Fibroblast of lung (primary cell): Measurements from ENCODE around the gene IGFBP2. TPM values are rescaled to one million over a fixed set of nuclear protein-coding genes. Genes with fewer than 3 reads are reported as not detected.

Experiments used
- DNase-seq, 2 donors: peaks; one replicate each; pipeline versions ENCODE4 v3.0.0 to v3.0.0-alpha.2; 2010; ENCODE audit warnings: low read depth in 2 of 2
- H2AFZ ChIP-seq: 2 replicates; pipeline ENCODE4 v1.5.1; 2012; ENCODE audit warnings: low read length, control low read depth, inconsistent platforms
- H3K27ac ChIP-seq: 2 replicates; pipeline ENCODE4 v1.5.1; 2011; ENCODE audit warnings: low read length, control low read depth; ENCODE audit not compliant: insufficient read depth
- H3K27me3 ChIP-seq: 2 replicates; pipeline ENCODE4 v1.5.1; 2011; ENCODE audit warnings: mild to moderate bottlenecking, low read length; ENCODE audit not compliant: control insufficient read depth, insufficient read depth
- H3K36me3 ChIP-seq: 2 replicates; pipeline ENCODE4 v1.5.1; 2011; ENCODE audit warnings: low read length; ENCODE audit not compliant: control insufficient read depth, insufficient read depth
- H3K4me1 ChIP-seq: 2 replicates; pipeline ENCODE4 v1.5.1; 2011; ENCODE audit warnings: low read length; ENCODE audit not compliant: control insufficient read depth, insufficient read depth; ENCODE audit errors: extremely low read depth
- H3K4me2 ChIP-seq: 2 replicates; pipeline ENCODE4 v1.5.1; 2011; ENCODE audit warnings: low read length, control low read depth; ENCODE audit not compliant: insufficient read depth; ENCODE audit errors: extremely low read depth
- H3K4me3 ChIP-seq, 4 experiments: fragments of 200-600 bp in 1 of 4; sonication (generic) in 1 of 4; replicated peaks in 1 of 4; 2 replicates each; pipeline ENCODE4 v1.5.1; 2011 to 2016; ENCODE audit warnings: low read length in 4 of 4, low read depth in 3 of 4, mild to moderate bottlenecking in 3 of 4, control low read depth in 2 of 4, inconsistent platforms in 1 of 4, mixed read lengths in 1 of 4; ENCODE audit not compliant: insufficient read depth in 1 of 4; ENCODE audit errors: control extremely low read depth in 1 of 4
- H3K79me2 ChIP-seq: 2 replicates; pipeline ENCODE4 v1.5.1; 2012; ENCODE audit warnings: mild to moderate bottlenecking, low read length, inconsistent platforms; ENCODE audit not compliant: control insufficient read depth, insufficient read depth
- H3K9ac ChIP-seq: 2 replicates; pipeline ENCODE4 v1.5.1; 2011; ENCODE audit warnings: mild to moderate bottlenecking, low read length, control low read depth; ENCODE audit not compliant: insufficient read depth
- H3K9me3 ChIP-seq: 2 replicates; pipeline ENCODE4 v1.5.1; 2012; ENCODE audit warnings: low read depth, low read length; ENCODE audit not compliant: control insufficient read depth, insufficient read depth
- H4K20me1 ChIP-seq: 2 replicates; pipeline ENCODE4 v1.5.1; 2011; ENCODE audit warnings: low read length; ENCODE audit not compliant: control insufficient read depth, insufficient read depth; ENCODE audit errors: extremely low read depth
- EZH2 ChIP-seq: IDR thresholded peaks from 2 replicates; pipeline ENCODE4 v1.5.1; 2012; ENCODE audit warnings: low read length, control low read depth, mild to moderate bottlenecking; ENCODE audit errors: missing control alignments
- polyA plus RNA-seq, 2 donors: library from polyadenylated mRNA; depleted of rRNA in 1 of 2; stranded (reverse) in 1 of 2; unstranded in 1 of 2; fragments of >200 nt; gene quantifications; 2 replicates each; pipeline ENCODE4 v1.2.1, GENCODE V29; 2011 to 2012; ENCODE audit warnings: missing spikeins in 1 of 2
- total RNA-seq: library from RNA; depleted of rRNA; stranded (reverse); fragments of >200 nt; gene quantifications from 2 replicates; pipeline ENCODE4 v1.2.1, GENCODE V29; 2014
- TF ChIP-seq, protein P1 (sequence below), 2 donors: IDR thresholded peaks in 1 of 2; conservative IDR thresholded peaks in 1 of 2; 1 replicate in 1 of 2; 2 replicates in 1 of 2; pipeline ENCODE4 v1.5.1; 2011 to 2012; ENCODE audit warnings: low read length in 2 of 2, control low read depth in 1 of 2, inconsistent platforms in 1 of 2, low read depth in 1 of 2, mild to moderate bottlenecking in 1 of 2

Gene IGFBP2
- total and polyA plus RNA-seq, 2 donors (not counting 1 experiment from before 2014, with no cell fraction given): 8.6 to 36.3 TPM

DNA sequence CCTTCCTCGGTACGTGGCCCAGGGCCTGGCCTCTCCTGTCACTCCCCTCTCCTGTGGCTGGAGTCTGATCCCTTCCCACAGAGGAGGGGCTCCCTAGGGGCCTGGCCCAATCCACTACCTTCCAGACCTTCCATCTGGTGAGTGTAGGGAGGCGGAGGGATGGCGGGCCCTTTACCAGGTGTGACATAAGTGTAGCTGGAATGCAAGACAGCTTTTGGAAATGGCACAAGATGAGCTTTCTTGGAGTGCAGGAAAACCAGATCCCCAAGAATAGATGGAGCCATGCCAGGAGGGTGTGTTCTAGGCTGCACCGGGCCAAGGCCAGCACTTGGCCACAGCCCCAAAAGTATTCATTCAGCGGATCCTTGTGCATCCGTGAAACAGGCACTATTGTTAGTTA is 32.0 kb downstream of the IGFBP2 start:
- Histone ChIP-seq H3K4me3 (no peak overlapping the region), H3K4me2 (no peak overlapping the region), H3K36me3 (no peaks in the 10 kb centered on the region), H3K27me3 (no peaks in the 10 kb centered on the region), H4K20me1 (no peaks in the 10 kb centered on the region), H2AFZ (no peak overlapping the region), H3K27ac (no peak overlapping the region), H3K4me1 (no peaks in the 10 kb centered on the region), H3K9me3 (no peaks in the 10 kb centered on the region), H3K79me2 (no peaks in the 10 kb centered on the region), H3K9ac (no peak overlapping the region)
- DNase-seq: peak in 1 of 2 donors; percentile 85
- TF ChIP-seq EZH2: no peak
- TF ChIP-seq, protein P1, sequence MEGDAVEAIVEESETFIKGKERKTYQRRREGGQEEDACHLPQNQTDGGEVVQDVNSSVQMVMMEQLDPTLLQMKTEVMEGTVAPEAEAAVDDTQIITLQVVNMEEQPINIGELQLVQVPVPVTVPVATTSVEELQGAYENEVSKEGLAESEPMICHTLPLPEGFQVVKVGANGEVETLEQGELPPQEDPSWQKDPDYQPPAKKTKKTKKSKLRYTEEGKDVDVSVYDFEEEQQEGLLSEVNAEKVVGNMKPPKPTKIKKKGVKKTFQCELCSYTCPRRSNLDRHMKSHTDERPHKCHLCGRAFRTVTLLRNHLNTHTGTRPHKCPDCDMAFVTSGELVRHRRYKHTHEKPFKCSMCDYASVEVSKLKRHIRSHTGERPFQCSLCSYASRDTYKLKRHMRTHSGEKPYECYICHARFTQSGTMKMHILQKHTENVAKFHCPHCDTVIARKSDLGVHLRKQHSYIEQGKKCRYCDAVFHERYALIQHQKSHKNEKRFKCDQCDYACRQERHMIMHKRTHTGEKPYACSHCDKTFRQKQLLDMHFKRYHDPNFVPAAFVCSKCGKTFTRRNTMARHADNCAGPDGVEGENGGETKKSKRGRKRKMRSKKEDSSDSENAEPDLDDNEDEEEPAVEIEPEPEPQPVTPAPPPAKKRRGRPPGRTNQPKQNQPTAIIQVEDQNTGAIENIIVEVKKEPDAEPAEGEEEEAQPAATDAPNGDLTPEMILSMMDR (conservative IDR thresholded peaks at IDR 0.05 in 1 of 2, IDR thresholded peaks at IDR 0.05 in 1 of 2; ENCODE audit: low read depth in 1 of 2, low read length in 2 of 2): no peak

DNA sequence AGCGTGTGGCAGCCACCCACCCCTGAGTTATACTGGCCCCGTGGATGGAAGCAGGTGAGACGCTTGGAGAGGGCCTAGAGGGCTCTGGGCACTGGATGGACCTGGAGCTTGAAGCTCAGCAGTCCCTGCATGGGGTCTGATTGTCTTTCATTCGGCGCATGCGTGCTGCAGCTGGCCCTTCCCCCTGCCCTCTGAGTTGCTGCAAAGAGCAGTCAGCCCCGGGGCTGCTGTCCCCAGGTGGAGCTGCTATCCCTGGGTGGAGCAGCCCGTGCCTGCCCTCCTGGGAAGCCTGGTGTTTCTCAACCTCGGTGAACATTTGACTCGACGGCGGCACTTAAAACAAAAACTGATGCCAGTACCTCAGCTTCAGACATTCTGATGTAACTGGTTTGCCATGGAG is 32.5 kb downstream of the IGFBP2 start:
- H3K79me2 ChIP-seq: no peaks in the 10 kb centered on the region
- no peaks in the 10 kb centered on the region for H4K20me1 ChIP-seq
- H3K9ac ChIP-seq: no peak overlapping the region
- H3K4me2 ChIP-seq: no peak overlapping the region
- H3K27me3 ChIP-seq: no peaks in the 10 kb centered on the region
- no peaks in the 10 kb centered on the region for H3K4me1 ChIP-seq
- no peaks in the 10 kb centered on the region for H3K36me3 ChIP-seq
- H3K4me3 ChIP-seq: no peak overlapping the region
- H3K27ac ChIP-seq: no peak overlapping the region
- no peak overlapping the region for H2AFZ ChIP-seq
- no peak for TF ChIP-seq EZH2
- TF ChIP-seq, protein P1 (conservative IDR thresholded peaks at IDR 0.05 in 1 of 2, IDR thresholded peaks at IDR 0.05 in 1 of 2; ENCODE audit: low read depth in 1 of 2, low read length in 2 of 2): no peak
- no peaks in the 10 kb centered on the region for H3K9me3 ChIP-seq
- DNase-seq: no peak

DNA sequence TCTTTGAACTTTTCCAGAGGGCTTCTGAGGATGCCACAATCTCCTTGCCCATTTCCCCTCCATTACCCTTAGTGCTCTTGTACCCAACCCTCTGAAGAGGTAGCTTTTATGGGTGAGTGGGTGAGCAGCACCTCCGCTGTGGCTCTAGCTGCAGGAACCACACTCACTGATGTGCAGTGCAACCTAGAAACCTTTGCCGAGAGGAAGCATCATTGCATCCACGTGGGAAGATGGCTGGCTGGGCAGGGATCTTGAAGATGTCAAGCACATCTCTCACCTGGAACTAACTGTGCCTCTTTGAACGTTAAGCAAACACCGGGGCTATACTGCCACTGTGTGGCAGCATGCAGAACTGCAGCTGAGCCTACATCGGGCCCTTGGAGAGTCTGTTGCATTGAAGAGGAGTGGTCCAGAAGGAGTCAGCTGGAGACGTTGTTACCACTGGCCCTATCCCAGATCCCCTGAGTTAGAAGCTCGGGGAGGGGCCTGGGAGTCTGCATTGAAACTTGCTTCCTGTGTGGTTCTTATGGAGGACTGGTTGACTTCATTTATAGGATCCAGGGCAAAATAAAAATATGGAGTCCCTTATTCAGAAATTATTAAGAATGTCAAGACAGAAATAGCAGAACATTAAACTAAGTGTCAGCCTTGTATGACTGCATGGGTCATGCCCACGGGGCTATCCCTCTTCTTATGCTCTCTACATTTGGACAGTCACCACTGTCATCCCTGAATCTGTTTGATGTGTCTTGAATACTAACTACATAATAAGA is 33.4 kb downstream of the IGFBP2 start:
- no peak overlapping the region for H3K4me3 ChIP-seq
- H2AFZ ChIP-seq: no peak overlapping the region
- no peaks in the 10 kb centered on the region for H3K4me1 ChIP-seq
- TF ChIP-seq, protein P1 (conservative IDR thresholded peaks at IDR 0.05 in 1 of 2, IDR thresholded peaks at IDR 0.05 in 1 of 2; ENCODE audit: low read depth in 1 of 2, low read length in 2 of 2): peak; percentile 98 to 100
- no peak for TF ChIP-seq EZH2
- H3K36me3 ChIP-seq: no peaks in the 10 kb centered on the region
- DNase-seq: peak; percentile 56 to 72
- H4K20me1 ChIP-seq: no peaks in the 10 kb centered on the region
- no peaks in the 10 kb centered on the region for H3K9me3 ChIP-seq
- no peaks in the 10 kb centered on the region for H3K79me2 ChIP-seq
- H3K27ac ChIP-seq: no peak overlapping the region
- no peaks in the 10 kb centered on the region for H3K27me3 ChIP-seq
- no peak overlapping the region for H3K4me2 ChIP-seq
- no peak overlapping the region for H3K9ac ChIP-seq
